Cardiac muscle cell (in vitro differentiated cells and primary cell): ENCODE results near the gene MACROD2. TPM values are rescaled to one million over a fixed set of nuclear protein-coding genes. Genes with fewer than 3 reads are reported as not detected.

ENCODE experiments used
- DNase-seq, 2 donors: peaks; one replicate each; pipeline versions ENCODE4 v3.0.0 to v3.0.0-alpha.2; 2010 to 2017; ENCODE audit warnings: low read depth in 1 of 2, low spot score in 1 of 2
- H3K27ac ChIP-seq: fragments of 200-600 bp; sonication (generic); 2 replicates; pipeline ENCODE4 v1.5.1; 2016
- H3K27me3 ChIP-seq: fragments of 200-600 bp; sonication (generic); 2 replicates; pipeline ENCODE4 v1.6.0; 2016; ENCODE audit warnings: control low read depth
- H3K36me3 ChIP-seq: fragments of 200-600 bp; sonication (generic); 2 replicates; pipeline ENCODE4 v1.5.1; 2016; ENCODE audit warnings: control low read depth
- H3K4me1 ChIP-seq: fragments of 200-600 bp; sonication (generic); 2 replicates; pipeline ENCODE4 v1.8.1; 2017; ENCODE audit warnings: low read depth, mild to moderate bottlenecking, mixed run types
- H3K4me3 ChIP-seq: fragments of 200-600 bp; sonication (generic); 2 replicates; pipeline ENCODE4 v1.5.1; 2016; ENCODE audit warnings: mild to moderate bottlenecking
- H3K9me3 ChIP-seq: fragments of 200-600 bp; sonication (generic); 2 replicates; pipeline ENCODE4 v1.5.1; 2017; ENCODE audit warnings: low read depth, mild to moderate bottlenecking, control low read depth
- polyA plus RNA-seq: library from polyadenylated mRNA; unstranded; fragments of >200 nt; fragmentation: Nextera tagmentation; extraction: Ambion mirVana; gene quantifications from 2 replicates; pipeline ENCODE4 v1.2.1, GENCODE V29; 2016
- total RNA-seq: library from RNA; depleted of rRNA; stranded (reverse); fragments of >200 nt; gene quantifications from 2 replicates; pipeline ENCODE4 v1.2.3, GENCODE V29; 2016
- TF ChIP-seq, protein P1 (sequence below): IDR thresholded peaks from 2 replicates; pipeline ENCODE4 v1.5.1; 2012; ENCODE audit warnings: low read depth, mild to moderate bottlenecking, low read length

MACROD2 gene
- total and polyA plus RNA-seq, 2 experiments from 2014 or later, result 9.3 to 14.4 TPM

DNA sequence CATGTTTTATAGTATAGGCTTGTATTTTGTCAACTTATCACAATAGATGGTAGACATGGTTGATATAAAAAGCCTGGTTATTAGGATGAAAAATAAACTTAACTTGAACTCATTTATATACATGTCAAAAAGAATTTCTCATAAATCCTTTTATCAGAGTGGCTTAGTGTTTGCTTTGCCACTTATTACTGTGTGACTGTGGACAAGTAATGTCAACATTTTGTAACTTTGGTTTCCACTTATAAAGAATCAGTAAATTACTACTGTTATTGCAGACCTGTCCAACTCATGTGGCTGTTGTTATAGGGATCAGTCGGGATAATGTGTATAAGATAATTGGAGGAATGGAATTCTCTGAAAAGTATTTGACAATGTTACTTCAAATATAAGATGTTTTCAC lies 1236.9 kb downstream of the MACROD2 start:
- Histone ChIP-seq H3K36me3 (no peaks in the 10 kb centered on the region), H3K27me3 (no peaks in the 10 kb centered on the region), H3K27ac (no peak overlapping the region), H3K4me1 (no peaks in the 10 kb centered on the region), H3K4me3 (no peak overlapping the region), H3K9me3 (no peaks in the 10 kb centered on the region)
- no peak for DNase-seq
- TF ChIP-seq, protein P1, sequence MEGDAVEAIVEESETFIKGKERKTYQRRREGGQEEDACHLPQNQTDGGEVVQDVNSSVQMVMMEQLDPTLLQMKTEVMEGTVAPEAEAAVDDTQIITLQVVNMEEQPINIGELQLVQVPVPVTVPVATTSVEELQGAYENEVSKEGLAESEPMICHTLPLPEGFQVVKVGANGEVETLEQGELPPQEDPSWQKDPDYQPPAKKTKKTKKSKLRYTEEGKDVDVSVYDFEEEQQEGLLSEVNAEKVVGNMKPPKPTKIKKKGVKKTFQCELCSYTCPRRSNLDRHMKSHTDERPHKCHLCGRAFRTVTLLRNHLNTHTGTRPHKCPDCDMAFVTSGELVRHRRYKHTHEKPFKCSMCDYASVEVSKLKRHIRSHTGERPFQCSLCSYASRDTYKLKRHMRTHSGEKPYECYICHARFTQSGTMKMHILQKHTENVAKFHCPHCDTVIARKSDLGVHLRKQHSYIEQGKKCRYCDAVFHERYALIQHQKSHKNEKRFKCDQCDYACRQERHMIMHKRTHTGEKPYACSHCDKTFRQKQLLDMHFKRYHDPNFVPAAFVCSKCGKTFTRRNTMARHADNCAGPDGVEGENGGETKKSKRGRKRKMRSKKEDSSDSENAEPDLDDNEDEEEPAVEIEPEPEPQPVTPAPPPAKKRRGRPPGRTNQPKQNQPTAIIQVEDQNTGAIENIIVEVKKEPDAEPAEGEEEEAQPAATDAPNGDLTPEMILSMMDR, result no peak

DNA sequence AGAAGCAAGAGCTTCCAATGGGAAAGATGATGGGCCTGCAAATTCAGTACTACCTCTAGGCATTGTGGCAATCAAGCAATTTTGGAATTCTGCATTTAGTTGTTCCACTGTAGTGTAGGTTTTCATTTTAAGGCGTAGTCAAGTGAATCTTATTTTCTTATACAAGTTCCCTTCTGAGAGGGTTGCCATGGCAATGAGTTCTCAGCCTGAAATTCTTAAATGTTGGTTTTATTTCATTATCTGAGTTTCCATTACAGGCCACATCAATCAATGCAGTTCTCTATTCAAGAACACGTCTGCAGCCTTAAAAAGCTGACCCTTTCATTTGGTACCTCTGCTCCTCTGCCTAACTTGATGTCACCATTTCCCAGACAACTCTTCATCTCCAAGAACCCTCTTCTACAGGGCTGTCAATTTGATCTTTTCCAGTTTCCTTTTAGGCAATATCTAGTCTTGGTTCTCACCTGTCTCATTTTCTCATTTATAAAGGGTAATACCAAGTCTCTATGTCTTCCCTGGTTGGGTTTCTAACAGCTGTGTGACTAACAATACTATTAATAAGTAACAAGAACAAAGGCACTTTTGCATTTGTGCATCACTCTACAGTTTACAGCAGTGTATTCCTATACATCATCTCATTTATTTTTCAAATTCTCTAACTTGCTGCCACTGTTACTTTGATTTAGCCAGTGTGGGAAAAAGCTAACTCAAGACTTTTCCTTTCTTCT lies 1240.3 kb downstream of the MACROD2 start:
- H3K4me3 ChIP-seq, result no peak overlapping the region
- H3K27me3 ChIP-seq, result no peaks in the 10 kb centered on the region
- H3K27ac ChIP-seq, result no peak overlapping the region
- H3K4me1 ChIP-seq, result no peaks in the 10 kb centered on the region
- no peaks in the 10 kb centered on the region for H3K9me3 ChIP-seq
- no peak for DNase-seq
- TF ChIP-seq, protein P1, result no peak
- no peaks in the 10 kb centered on the region for H3K36me3 ChIP-seq

DNA sequence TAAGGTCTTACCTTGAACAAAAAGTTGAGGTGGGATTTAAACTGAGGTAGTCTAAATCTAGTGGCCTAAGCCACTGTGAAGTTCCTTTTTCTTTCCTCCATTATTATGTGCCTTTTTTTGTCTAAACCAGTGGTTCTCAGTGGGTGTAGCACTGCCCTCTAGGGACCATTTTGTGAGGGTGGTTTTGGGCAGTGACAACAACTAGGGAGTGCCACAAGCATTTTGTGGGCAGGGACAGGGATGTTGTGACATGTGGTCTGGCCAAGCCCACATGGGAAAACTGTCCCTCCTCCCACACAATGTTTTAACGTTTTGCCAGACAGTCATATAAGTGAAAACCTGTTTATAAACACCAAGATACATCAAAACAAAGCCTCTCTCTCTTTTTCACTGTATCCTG lies 1241.5 kb downstream of the MACROD2 start:
- no peaks in the 10 kb centered on the region for H3K36me3 ChIP-seq
- peak in 1 of 2 donors; percentile 39 for DNase-seq
- no peaks in the 10 kb centered on the region for H3K27me3 ChIP-seq
- H3K9me3 ChIP-seq, result no peaks in the 10 kb centered on the region
- TF ChIP-seq, protein P1, result peak; percentile 46
- H3K27ac ChIP-seq, result no peak overlapping the region
- H3K4me1 ChIP-seq, result no peaks in the 10 kb centered on the region
- no peak overlapping the region for H3K4me3 ChIP-seq

DNA sequence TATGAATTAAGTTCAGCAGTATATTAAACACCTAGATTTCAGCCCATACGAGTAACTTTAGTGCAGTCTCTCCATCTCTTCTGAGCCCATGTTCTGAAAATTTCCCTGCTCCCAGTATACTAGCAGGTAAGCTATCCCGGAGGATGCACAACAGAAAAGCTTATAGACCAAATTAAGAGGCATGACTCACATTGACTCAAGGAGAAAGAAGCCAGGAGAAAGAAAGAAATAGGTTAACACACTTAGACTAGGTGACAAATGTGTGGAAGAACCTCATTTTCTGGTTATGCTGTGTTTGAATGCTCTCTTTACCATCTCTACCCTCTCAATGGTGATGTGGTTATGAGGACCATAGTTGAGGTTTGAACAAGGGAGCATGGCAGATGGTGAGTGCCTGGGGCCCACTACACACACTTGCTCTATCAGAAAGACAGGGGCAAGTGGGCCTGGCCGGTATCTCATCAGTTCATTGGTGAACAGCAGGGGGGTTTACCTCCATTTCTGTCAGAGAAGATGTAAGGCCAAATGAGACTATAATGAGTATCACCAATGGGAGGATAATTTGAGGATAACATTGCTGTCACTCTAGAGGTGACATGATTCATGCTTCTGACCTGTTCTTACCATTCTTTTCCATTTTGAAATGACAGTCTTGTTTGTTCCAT lies 1244.4 kb downstream of the MACROD2 start:
- no peaks in the 10 kb centered on the region for H3K4me1 ChIP-seq
- H3K4me3 ChIP-seq, result no peak overlapping the region
- no peak overlapping the region for H3K27ac ChIP-seq
- TF ChIP-seq, protein P1, result no peak
- no peaks in the 10 kb centered on the region for H3K36me3 ChIP-seq
- no peak for DNase-seq
- H3K9me3 ChIP-seq, result no peaks in the 10 kb centered on the region
- no peaks in the 10 kb centered on the region for H3K27me3 ChIP-seq

DNA sequence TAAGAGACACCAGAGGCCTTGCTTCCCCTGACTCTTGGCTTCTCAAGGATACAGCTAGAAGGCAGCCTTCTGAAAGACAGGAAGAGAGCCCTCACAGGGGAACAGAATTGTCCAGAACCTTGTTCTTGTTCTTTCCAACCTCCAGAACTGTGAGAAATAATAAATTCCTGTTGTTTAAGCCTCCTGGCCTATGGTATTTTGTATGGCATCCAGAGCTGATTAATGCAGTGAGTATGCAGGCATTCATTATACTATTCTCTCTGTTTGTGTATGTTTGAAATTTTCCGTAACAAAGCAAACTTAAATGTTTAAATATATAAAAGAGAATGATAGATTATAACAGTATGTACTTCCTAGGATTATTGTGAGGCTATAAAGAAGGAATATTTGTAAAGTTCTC lies 1245.5 kb downstream of the MACROD2 start:
- Histone ChIP-seq H3K4me1 (no peaks in the 10 kb centered on the region), H3K27ac (no peak overlapping the region), H3K4me3 (no peak overlapping the region), H3K36me3 (no peaks in the 10 kb centered on the region), H3K27me3 (no peaks in the 10 kb centered on the region), H3K9me3 (no peaks in the 10 kb centered on the region)
- no peak for DNase-seq
- TF ChIP-seq, protein P1, result no peak
